Neural progenitor cell (in vitro differentiated cells): ENCODE data around the gene TPCN1.

Experiments
- CTCF ChIP-seq: fragments of 200-600 bp; sonication (generic); IDR thresholded peaks from 2 replicates; pipeline ENCODE4 v1.5.1; 2017; ENCODE audit warnings: antibody characterized with exemption, mild to moderate bottlenecking
- EZH2 ChIP-seq: fragments of 200-600 bp; sonication (generic); IDR thresholded peaks from 2 replicates; pipeline ENCODE4 v1.6.1; 2017; ENCODE audit warnings: antibody characterized with exemption, mild to moderate bottlenecking, moderate library complexity

- TF ChIP-seq CTCF (no peak), EZH2 (no peak)
Measured at GRCh38 chr12:113285679-113286610, 64.7 kb downstream of the TPCN1 start.
